VCaP (cell line): Measurements from ENCODE around the gene DCLK2.

Source experiments
- H3K27ac ChIP-seq: fragments of 450-650 bp; 2 replicates; pipeline ENCODE4 v1.5.1; 2017
- CTCF ChIP-seq: fragments of 450-650 bp; conservative IDR thresholded peaks from 2 replicates; pipeline ENCODE4 v1.5.1; 2017; ENCODE audit warnings: mild to moderate bottlenecking, moderate library complexity

The DCLK2 gene

GRCh38 chr4:150055467-150055866, 22.8 kb upstream of the DCLK2 start:
- H3K27ac ChIP-seq = no peak overlapping the region
- no peak for TF ChIP-seq CTCF

- H3K27ac ChIP-seq = no peak overlapping the region
- no peak for TF ChIP-seq CTCF
Measured at GRCh38 chr4:150056569-150056968, 21.7 kb upstream of the DCLK2 start.

GRCh38 chr4:150061086-150061776, 17.0 kb upstream of the DCLK2 start:
- TF ChIP-seq CTCF = no peak
- H3K27ac ChIP-seq = no peak overlapping the region

- TF ChIP-seq CTCF = no peak
- no peak overlapping the region for H3K27ac ChIP-seq
Measured at GRCh38 chr4:150063128-150063527, 15.1 kb upstream of the DCLK2 start.

GRCh38 chr4:150065740-150066139, 12.5 kb upstream of the DCLK2 start:
- no peak for TF ChIP-seq CTCF
- no peak overlapping the region for H3K27ac ChIP-seq

GRCh38 chr4:150067859-150068258, 10.4 kb upstream of the DCLK2 start:
- no peak for TF ChIP-seq CTCF
- H3K27ac ChIP-seq = no peak overlapping the region

GRCh38 chr4:150068300-150068960, 9.8 kb upstream of the DCLK2 start:
- H3K27ac ChIP-seq = no peak overlapping the region

More at GRCh38 chr4:150068300-150068960, 9.8 kb upstream of the DCLK2 start:
- TF ChIP-seq CTCF = no peak
